Measurements from ENCODE around the gene RREB1. TPM values are rescaled to one million over a fixed set of nuclear protein-coding genes. Genes with fewer than 3 reads are reported as not detected.

RREB1 gene
- total RNA-seq, 1 donor from 2014 or later = 94.5 TPM

DNA sequence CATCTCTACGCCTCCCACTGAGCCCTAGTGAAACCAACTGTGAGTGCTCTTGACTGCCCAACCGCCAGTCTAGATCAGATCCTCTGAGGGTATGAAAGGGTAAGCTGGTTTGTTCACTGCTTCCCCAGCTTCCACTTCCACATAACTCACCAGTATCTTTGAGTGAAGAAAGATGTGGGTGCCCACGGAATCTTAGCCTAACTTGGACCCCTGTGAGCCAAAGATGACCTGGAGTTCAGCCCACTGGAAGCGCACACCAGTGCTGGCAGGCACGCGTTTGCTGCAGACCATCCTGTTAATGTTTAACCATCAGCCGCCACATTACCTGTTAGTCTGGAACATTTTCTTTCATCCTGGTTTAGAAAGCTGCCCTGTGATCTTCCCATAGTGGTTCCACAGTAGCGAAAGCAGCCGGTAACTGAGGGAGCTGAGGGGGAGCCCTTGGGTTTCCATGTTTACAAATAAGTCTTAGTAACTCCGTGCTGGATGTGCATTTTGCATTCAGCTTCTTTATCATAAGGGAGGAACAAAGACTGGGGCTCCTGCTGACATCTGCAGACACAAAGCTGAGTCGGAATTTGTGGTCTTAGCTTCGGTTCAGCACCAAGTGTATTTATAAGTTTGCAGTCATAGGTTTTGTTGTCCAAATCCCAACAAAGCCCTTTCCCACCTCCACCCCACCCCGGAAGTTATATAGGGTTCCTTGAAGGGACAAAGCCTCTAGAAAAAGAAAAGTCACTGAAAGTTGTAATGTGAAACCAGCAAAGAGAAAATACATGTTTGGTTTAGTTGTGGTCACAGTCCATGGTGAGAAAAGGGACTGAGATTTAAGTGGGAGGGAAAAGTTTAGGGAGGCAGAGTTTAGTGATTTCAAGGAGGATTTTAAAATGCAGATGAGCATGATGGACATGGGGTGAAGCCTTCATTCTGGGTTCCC is 134.2 kb downstream of the RREB1 start:
- no peak for DNase-seq (ENCODE audit: low spot score)

DNA sequence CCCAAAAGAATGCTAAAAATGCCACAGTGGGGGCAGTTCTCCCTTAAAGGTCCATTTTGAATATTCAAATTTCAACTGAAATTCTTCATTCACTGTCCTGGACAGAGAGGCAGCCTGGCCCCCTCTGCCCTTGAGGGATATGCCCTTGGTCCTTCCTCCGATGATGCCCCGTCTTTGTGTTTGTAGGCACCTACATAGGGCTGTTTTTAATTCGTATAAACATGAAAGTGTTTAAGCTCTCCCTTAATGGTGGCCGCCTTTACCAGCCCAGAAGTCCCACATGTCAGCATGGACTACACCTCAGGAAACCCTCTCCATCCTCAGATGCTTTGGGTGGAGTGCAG is 135.0 kb downstream of the RREB1 start:
- no peak for DNase-seq (ENCODE audit: low spot score)

DNA sequence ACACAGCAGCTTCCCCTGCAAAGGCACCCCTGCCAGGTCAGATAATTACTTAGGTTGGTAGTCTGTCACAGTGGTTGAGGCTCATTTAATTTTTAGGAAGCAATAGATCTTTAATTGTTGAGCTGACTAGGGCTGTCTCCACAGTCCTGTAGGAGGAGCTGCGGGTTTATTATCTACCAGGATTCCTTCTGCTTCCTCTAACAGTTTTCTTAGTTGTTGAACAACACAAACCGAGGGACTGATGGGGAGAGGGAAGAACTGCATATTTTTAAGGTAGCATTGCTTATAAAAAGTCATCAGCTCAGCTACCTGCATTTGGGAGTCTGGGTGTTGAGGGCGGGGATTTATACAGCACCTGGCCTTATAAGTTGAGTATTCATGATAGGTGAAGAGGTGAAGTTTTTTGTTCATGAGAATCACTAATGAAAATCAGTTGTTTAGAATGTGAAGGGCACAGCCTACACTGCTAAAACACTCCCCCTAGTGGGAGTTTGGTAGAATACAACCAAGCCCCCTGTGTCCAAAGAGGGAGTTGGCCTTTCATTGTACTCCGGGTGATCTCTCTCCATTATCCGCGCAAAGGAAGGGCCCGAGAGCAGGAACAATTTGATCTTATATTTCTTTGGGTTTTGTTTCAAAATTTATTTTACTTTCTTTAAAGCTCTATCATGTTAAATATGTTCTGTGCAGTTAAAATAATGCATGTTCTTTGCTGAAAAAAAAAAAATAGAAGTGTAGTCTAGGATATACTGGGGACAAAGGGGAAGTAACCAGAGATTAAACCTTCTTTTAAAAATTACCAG is 135.6 kb downstream of the RREB1 start:
- no peak for DNase-seq (ENCODE audit: low spot score)

DNA sequence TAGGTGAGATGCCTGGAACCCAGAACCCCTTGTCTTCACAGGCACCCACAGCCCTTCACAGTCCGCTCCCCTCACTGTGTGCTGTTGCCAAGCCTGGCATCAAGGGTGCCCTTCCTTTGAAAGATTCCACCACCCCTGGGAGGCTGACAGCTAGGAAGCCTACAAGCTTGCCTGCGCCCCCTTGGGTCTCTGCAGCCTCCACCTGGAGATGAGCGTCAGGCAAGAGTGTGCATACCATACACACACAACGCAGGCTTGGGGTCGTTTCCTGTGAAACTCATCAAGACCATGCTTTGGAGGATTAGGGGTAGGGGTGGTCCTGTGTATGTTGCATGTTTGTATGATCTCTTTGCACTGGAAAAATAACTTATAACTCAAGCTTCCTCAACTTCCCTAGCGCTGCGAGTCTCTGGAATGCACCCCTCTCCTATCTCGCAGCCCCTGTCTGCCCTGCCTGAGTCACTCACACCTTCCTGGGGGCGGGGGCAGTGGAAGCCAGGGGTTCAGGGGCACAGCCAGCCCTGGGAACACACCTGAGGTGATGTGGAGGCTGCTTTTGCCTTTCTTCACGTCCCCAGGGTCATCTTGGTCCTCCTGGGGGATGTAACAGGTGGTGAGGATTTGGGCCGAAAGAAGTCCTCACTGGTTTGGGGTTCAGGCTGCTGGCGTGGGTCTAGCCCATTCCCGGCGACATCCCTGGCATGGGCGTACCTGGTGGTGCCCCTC is 138.1 kb downstream of the RREB1 start:
- no peak for DNase-seq (ENCODE audit: low spot score)

DNA sequence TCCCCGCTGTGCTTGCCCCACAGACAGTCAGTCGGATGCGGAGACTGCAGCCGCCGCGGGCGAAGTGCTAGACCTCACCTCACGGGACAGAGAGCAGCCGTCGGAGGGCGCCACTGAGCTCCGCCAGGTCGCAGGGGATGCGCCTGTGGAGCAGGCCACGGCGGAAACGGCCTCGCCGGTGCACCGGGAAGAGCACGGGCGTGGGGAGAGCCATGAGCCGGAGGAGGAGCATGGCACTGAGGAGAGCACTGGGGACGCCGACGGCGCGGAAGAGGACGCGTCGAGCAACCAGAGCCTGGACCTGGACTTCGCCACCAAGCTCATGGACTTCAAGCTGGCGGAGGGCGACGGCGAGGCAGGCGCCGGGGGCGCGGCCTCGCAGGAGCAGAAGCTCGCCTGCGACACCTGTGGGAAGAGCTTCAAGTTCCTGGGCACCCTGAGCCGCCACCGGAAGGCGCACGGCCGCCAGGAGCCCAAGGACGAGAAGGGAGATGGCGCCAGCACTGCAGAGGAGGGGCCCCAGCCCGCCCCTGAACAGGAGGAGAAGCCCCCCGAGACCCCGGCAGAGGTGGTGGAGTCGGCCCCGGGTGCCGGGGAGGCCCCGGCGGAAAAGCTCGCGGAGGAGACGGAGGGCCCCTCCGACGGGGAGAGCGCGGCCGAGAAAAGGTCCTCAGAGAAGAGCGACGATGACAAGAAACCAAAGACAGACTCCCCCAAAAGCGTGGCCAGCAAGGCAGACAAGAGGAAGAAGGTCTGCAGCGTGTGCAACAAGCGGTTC is 138.8 kb downstream of the RREB1 start:
- no peak for DNase-seq (ENCODE audit: low spot score)

DNA sequence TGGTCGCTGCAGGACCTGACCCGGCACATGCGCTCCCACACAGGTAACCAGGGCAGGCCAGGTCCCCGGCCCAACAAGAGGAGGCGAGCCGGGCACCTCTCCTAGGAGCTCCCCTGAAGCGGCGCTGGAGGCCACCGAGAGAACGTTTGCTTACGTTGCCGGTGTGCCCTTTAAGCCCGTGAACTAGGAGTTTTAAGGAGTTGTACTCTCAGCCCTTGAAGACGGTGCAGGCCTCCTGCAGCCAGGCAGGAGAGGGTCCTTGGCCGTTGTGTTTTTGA is 139.4 kb downstream of the RREB1 start:
- no peak for DNase-seq (ENCODE audit: low spot score)

DNA sequence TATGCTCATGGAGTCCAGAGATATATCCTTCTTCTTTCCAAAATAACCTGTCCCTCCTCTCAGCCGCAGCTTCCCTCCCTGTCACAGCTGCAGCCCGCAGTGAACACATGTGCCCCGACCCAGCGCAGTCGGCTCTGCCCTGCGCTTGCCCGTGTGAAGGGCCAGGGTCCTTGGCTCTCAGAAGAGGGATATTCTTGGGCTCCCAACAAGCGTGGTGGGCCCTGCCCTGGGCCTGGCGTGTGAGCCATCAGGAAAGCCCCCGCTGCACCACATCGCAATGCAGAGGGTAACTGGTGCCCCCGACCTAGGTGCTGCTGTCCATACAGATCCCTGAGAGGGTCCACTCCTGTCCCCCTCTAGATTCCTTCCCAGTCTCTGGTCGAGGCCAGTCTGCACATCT is 140.1 kb downstream of the RREB1 start:
- no peak for DNase-seq (ENCODE audit: low spot score)

DNA sequence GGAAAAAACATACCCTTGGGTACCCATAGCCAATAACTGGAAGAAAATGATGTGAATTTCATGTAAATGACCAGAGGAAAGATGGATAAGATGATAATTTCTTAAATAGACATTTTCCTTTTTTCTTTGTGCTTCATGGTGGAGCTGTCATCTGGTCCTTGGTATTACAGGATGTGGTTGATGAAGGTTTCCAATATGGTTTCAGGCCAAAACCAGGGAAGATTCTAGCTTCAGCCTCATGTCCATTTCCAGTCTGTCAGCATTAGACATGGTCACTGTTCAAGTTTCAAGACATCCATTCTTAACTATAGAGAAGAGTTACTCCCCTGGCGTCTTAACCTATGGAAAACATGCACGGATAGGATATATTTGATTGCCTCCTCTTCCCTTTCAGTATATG is 141.6 kb downstream of the RREB1 start:
- no peak for DNase-seq (ENCODE audit: low spot score)

DNA sequence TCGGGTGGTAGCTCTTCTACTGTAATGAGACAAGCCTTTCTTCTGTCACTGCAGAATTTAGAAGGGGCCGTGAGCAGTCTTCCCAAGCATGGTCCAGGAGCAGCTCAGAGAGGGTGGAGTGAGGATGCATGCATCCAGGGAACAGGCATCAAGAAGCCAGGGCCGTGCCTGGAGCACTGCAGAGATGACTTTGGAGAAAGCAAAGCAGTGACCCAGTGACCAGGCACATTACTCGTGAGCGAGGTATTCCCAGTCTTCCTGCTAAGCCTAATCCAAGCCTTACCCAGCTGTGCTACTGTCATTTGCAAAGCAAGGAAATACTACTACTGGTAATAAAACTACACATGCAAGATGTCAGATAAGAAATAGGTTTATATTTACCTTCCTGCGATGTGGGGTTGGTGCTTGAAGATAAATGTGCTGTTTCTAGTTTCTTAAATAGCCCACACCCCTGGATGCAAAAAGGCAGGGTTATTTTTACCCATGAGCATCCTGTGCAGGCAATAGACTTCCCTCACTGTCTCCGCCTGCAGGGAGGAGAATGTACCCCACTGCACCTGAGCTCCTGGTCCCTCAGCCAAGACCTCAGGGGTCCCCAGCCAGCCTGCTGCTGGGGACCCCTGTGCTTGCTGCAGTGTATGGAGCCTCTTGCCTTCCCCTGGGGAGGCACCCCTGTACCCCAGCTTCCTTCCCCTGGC is 142.3 kb downstream of the RREB1 start:
- no peak for DNase-seq (ENCODE audit: low spot score)

DNA sequence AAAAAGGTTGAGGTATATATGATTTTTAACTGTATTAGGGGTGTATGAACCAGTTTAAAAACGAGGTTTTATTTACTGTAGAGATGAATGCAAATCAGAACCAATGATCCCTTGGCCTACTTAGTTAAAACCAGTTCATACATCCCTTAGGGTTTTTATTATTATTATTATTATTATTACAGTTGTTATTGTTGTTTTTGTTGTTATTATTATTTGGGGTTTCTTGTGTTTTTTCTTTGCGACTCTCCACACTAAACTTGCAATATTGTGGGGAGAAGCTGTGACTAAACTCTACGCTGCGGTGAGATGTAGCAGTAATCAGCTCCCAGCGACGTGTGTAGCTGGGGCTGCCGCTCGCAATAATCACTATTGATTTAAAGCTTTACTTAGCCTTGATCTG is 143.1 kb downstream of the RREB1 start:
- no peak for DNase-seq (ENCODE audit: low spot score)

DNA sequence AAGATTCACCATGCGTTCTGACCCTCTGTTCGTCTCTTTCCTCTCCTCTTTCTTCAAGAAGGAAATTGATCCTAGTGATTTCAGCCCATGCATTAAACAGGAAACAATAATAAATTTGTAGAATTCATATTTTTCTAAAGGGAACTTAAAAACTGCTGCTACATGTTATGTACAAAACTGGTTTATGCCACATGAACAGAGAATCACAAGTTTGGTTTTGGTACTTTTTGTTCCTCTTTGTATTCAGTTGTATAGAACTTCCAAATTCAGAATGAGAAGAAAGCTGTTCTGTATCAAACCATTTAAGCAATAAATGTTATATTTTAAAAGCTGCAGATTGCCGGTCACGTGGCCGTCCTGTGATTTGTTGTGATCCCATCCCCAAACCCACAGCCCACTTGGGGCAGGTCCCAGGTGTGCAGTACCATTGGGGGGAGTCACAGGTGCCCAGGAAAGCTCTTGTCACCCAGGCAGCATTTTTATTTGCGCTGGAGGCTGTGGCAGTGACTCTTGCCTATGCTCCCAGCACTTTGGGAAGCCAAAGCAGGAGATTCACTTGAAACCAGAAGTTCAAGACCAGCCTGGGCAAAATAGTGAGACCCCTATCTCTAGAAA is 144.0 kb downstream of the RREB1 start:
- no peak for DNase-seq (ENCODE audit: low spot score)

DNA sequence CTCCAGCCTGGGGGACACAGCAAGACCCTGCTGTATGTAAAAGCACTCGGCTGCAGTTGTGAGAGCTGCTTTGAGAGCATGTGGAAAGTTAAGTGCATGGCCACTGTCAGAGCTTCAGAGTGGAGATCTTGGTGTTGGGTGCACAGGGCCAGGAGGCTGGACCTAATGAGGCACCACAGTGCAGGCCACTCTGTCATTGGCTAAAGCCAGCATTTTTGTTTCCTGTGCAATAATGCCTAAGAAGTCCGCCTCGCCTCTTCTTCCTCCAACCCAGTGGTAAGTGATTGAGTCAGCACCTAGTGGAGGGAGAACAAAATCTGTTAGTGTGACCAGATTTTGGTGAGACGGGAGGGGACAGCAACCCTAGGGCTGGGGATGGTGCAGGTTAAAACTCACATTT is 144.6 kb downstream of the RREB1 start:
- DNase-seq (ENCODE audit: low spot score) = no peak

DNA sequence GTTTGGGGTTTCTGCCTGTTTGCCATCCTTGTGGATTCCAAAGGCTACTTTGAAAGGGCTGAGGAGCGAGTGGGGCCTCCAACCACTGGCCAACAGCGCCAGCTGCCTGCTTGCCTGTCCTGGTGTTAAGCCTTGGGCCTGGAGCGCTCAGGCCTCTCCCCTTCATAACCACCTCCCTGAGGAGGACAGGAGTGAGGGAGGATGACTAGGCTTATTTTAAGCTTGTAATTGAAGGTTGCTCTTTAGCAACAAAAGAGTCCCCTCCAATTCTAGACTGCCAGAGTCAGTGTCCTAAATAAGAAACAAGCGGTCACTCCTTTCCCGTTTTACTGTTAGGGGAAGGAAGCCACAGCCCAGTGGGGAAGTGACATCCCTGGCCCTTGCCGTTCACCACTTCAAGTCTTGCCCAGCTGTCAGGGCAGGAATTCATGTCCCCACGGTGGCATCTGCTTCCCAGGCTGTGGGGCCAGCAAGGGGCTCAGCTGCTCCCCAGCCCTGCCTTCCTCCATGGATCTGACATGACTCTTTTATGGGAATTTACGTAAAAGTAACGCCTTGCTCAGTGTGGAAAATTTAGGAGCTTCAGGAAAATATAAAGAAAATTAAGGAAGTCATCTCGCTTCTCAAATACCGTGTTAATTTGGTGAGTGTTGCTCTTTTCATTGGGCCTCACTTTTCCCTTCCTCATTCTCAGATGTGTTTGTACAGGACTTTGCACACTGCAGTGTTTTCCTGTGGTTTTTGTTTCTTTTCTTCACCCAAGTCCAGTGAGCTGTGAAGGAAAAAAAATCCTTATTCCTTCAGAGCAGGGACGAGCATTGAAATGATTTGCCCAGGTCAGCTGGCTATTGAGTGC is 147.4 kb downstream of the RREB1 start:
- DNase-seq (ENCODE audit: low spot score) = no peak

DNA sequence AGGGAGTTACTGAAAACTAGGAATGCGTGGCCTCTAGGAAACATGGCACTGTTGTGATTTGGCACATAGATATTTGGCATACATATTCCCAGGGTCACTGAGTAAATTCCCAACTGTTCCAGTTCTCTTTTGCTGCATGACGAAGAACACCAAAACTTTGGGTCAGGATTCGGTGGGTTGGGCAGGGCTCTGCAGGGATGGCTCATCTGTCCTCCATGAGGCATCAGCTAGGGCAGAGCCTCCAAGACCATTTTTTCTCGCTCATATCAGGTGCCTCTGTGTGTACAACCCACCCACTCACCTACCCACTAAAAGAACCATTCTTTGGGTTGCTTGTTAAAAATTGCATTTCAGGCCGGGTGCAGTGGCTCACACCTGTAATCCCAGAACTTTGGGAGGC is 148.2 kb downstream of the RREB1 start:
- no peak for DNase-seq (ENCODE audit: low spot score)

DNA sequence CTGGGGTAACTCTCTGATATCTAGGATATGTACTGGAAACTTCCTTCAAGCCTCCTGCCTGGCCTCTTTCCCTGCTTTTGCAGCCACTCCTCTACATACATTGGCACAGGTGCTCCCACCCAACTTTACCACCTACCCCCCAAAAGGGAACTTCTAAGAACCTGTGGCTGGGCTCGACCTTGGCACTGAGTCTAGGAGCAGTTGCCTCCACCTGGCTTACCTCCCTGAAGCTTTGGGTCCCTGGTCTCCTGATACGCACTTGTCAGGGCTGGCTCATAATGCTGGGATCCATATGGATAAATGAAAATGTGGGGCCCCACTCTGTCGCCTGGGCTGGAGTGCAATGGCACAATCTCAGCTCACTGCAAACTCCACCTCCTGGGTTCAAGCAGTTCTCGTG is 149.0 kb downstream of the RREB1 start:
- DNase-seq (ENCODE audit: low spot score) = no peak

DNA sequence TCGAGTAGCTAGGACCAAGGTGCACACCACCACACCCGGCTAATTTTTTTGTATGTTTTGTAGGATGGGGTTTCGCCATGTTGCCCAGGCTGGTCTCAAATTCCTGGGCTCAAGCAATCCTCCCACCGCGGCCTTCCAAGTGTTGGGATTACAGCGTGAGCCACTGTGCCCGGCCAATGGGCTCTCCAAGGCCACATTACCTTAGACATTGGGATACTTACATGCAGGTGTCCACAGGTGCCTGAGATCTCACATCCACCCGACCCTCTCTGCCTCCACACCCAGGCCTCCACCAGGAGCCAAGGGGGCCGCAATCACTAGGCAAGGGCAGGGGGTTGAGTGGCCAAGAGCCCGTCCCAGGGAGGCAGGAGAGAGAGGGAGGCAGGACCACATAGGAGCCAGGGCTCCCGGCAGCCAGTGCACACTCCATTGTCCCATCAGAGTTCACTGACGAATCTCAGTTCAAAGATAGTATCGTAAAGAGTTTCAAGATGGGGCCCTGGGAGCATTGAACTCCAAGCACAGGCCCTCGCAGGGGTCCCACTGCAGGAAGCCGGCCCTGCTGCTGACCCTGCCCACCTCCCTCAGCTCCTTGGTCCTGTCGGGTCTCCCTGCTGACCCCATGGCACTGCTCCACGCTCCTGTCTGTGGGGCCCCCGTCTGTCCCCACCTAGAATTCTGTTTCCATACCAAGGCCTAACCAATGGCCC is 149.9 kb downstream of the RREB1 start:
- DNase-seq (ENCODE audit: low spot score) = no peak

DNA sequence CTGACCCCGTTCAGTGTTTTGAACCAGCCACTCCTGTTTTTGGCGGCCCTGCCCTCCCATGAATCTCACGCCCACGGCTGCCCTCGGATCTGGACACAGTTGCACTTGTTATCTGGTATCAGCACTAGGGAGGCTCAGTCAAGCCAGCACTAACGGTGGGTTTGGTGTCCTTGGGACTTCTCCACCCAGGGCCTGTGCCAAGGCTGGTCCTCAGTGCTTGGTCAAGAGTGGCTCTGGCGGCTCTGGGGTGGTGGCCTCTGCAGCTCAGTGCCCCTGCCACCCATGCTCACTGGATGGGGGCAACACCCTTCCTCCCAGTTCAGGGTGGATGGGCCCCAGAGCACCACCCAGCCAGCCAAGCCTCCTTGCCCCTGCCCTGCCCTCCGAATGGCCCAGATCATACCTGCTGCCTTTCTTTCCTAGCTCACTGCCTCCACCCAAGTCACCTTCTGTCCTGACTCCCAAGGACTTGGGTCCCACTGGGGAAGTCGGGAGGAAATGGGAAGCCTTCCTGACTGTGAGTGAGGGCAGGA is 150.5 kb downstream of the RREB1 start:
- no peak for DNase-seq (ENCODE audit: low spot score)

DNA sequence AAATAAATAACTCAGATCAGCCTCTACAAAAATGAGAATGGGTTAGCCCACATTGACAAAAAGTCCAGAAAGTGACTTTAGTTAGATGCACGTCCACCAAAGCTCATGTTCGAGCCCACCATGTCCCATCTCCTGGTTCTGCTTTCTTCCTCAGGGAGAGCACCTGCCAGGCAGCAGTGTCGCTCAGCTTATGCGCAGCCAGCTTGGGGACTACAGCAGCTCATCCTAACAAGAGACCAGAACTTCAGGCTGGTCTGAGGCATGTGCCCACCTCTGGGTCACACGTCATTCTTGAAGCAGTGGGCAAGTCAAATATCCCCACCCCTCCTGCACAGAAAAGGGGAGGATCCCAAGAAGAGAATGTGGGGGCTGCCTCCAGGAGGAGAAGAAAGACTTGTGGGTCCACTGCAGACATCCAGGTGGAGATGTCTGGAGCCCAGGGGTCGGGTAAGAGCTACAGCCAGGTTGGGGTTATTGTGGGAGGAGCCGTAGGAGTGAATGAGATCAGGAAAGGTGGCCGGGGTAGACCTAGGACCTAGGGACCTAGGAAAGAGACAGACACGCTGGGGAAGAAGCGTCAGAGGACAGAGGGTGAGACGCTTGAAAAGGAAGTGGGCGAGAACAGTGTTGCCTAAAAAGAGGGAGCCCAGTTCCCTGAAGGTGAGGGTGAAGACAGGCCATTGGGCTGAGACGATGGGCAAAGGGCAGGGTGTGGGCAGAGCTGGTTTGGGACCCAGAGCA is 152.7 kb downstream of the RREB1 start:
- no peak for DNase-seq (ENCODE audit: low spot score)

Measured in mesenteric fat pad (tissue), 1 donor.